ENCODE measurements around the gene MSL1.

GRCh38 chr17:40173091-40173777 is 51.5 kb downstream of the MSL1 start:
- TF ChIP-seq CTCF (IDR thresholded peaks at IDR 0.05) = no peak
- no peak for TF ChIP-seq POLR2A (IDR thresholded peaks at IDR 0.05)
